Kidney glomerular epithelial cell (primary cell): ENCODE results near the gene SNX14.
"Not testable (repeated sequence)": the region's sequence is repeated elsewhere in the genome, so short reads cannot be mapped to it uniquely, and the experiment has no call there.

ENCODE experiments used
- DNase-seq: peaks from one replicate; lab custom pipeline; 2025; lab: John Stamatoyannopoulos, UW

The SNX14 gene, protein sequence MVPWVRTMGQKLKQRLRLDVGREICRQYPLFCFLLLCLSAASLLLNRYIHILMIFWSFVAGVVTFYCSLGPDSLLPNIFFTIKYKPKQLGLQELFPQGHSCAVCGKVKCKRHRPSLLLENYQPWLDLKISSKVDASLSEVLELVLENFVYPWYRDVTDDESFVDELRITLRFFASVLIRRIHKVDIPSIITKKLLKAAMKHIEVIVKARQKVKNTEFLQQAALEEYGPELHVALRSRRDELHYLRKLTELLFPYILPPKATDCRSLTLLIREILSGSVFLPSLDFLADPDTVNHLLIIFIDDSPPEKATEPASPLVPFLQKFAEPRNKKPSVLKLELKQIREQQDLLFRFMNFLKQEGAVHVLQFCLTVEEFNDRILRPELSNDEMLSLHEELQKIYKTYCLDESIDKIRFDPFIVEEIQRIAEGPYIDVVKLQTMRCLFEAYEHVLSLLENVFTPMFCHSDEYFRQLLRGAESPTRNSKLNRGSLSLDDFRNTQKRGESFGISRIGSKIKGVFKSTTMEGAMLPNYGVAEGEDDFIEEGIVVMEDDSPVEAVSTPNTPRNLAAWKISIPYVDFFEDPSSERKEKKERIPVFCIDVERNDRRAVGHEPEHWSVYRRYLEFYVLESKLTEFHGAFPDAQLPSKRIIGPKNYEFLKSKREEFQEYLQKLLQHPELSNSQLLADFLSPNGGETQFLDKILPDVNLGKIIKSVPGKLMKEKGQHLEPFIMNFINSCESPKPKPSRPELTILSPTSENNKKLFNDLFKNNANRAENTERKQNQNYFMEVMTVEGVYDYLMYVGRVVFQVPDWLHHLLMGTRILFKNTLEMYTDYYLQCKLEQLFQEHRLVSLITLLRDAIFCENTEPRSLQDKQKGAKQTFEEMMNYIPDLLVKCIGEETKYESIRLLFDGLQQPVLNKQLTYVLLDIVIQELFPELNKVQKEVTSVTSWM

DNA sequence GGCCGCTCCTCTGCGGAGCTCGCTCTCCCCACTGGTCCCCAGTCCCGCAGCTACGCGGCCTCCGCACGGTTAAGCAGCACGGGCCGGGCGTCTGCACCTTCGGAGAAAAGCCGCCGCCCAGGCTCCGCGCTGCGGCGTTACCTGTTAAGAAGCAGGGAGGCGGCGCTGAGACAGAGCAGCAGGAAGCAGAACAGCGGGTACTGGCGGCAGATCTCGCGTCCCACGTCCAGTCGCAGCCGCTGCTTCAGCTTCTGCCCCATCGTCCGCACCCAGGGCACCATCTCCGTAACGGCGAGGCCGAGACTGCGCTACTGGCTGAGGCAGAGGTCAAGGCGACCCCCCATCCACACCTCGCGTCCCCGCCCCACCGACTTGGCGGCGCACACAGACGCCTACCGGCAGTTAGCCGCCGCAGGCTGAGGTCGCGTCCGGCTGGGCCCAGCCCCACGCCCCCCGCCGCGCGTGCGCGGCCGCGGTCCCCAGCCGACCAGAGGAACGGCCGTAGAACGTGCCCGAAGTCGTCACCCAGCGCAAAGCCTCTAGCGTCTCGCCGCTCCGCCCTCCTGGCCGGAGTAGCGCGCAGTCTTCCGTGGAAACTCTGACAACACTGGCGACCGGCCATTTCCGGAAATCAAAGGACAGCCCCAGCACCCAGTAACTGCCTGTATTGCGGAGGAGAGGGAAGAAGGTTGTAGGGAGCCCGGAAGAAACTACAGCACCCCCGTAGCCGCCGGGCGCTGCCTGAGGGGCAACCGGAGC is at the start of gene SNX14:
TSS of gene SNX14 (minus strand) at position 421 of the 759 bp plus-strand sequence. CDS start at position 281, 140 bp downstream.
- peak; percentile 92 for DNase-seq

DNA sequence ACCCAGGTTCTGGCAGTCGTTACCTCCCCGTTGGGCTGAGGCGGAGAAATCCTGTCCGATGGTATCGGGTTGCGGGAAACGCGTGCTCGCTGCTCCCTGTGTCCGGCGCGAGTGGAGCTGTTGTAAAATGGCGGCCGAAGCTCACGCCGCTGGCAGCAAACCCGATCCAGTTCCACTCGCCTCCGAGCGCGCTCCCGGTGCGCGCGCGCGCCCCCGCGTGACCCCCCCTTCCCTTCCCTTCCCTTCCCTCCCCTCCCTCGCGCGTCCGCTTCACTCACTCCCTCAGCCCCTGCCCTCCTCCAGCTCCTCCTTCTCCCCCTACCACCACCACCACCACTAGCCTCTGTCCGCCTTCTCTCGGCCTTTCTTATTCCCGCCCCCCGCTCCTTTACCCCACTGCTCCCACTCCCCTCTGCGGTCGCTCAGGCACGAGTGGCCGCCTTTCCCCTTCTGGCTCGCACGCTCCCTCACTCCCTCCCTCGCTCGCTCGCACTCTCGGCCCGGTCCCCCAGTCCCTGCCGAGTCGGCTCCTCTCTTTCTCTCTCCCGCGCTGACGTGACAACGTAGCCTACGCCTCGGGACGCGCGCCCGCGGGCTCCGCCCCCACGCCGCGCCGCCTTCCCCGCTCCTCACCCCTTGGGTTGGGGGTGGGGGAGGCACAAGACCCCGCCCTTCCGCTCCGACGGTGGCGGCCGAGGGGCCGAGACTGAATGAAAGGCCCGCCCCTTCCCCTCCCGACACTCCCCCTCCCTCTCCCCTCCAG is 49.3 kb upstream of the SNX14 start, which contains the start of gene SYNCRIP:
TSS of gene SYNCRIP (minus strand) at position 113 of the 763 bp plus-strand sequence. CDS start 1,447 bp downstream, outside the sequence.
- DNase-seq = peak; percentile 88

DNA sequence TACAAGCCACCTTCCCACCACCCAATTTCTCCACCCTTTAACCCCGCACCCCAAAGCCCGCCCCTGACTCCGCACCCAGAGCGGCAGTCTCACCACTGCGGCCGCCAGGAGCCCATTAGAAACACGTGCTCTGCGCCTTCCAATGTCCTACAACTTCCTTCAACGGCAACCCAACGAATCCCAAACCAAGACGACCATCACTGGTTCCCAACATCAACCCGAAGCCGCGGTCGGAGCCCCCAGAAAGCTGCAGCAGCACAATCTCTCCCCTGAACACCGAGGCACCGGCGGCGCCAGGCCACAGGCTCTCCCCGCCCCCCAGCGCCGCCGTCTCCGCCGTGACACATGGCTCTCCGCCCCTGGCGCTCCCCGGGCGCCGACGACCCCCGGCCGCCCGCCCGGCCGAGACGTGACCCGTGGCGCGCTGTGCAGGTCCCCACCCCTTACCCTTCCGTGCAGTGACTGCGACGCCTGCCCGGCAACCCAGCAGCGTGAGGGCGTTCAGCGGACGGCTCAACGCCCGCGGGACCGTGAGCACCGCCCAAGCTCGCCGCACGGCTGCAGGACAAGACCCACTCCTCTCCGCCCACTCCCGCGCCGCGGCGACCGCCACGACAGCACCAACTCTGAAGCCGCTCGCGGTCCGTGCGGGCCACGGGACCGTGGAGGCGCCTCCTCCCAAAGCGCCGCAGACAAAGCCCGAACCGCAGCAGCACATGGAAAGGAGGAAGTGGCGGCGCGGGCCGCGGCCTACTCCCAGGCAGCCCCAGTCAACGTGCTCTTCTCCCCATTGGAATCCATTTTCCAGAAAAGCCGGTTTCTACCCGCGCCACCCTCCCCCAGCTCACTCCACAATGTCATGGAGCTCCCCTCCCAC is 48.5 kb upstream of the SNX14 start:
- DNase-seq = no peak

DNA sequence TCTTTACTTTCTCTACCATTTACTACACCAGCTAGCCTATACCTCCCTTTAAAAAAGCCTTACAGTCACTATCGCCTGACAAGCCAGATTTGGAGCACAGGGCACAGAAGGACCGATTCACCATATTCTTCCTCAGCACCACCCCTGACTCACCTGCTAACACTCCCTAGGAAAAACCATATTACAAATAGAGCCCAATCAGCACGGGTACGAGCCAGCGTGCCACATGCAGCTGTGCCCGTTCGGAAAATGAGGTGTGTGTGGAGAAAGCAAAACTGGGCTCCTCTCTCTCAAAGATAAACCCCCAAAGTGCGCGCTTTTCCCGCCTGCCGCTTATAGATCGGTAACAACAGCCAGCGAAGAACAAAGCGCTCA is 47.9 kb upstream of the SNX14 start:
- peak; percentile 27 for DNase-seq

DNA sequence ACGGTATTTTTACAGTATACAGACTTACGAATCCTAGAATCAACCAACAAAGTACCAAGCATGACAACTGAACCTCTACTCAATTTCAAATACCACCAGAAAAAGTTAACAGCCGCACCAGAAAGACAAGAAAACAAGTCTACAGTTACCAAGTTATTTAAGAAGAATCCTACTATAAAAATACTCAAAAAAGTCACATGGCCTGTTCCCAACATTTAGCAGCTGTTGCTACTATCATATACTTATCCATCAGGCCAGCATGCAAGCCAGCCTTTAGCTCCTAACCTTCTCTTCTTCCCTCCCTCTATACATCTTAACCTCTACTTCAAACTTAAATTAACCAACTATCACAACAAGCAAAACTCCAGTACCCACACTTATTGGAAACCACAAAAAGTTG is 47.2 kb upstream of the SNX14 start:
- DNase-seq = no peak

DNA sequence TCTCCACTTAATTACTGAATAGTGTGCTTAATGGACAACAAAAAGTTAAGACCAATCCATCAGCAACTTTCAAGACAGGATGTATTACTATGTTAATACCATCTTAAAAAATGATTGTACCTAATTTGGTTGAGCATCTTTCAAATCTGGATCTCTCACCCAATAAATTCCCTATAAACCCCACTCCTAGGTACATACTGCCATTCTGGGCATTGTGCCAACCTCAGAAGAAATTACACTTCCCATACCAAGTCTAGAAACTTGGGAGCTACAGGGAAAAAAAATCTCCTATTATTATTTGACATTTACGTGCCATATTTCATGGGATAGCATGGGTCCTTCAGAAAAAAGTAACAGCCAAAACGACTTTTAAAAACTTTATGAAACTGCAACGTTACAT is 43.9 kb upstream of the SNX14 start:
- no peak for DNase-seq

DNA sequence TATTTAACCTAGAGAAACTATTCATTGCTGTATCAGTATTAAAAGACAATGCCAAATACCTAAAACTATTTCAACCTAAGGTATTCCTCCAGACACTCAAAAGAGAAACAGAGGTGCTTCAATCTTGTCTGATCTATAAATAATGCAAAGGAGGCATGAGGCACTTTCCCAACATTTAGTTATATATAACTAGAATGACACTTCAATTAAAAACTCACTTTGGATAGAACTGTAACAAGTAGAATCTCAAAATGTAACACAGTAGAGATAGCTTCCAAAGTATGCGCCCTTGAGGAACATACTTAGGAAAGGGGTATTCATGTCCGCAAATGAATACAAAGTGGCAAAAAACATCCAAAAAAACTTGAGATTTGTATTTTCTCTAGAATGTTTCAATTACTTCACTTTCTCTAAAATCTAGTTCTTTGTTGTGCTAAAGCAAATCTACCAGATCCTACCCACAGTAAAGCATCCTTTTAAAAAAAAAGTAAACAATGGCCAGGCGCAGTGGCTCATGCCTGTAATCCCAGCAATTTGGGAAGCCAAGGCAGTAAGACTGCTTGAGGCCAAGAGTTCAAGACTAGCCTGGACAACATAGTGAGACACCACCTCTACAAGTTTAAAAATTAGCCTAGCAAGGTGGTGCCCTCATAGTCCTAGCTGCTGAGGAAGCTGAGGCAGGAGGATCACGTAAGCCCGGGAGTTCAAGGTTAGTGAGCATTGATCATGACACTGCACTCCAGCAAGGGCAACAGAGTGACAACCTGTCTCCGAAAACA is 38.7 kb upstream of the SNX14 start:
- no peak for DNase-seq

DNA sequence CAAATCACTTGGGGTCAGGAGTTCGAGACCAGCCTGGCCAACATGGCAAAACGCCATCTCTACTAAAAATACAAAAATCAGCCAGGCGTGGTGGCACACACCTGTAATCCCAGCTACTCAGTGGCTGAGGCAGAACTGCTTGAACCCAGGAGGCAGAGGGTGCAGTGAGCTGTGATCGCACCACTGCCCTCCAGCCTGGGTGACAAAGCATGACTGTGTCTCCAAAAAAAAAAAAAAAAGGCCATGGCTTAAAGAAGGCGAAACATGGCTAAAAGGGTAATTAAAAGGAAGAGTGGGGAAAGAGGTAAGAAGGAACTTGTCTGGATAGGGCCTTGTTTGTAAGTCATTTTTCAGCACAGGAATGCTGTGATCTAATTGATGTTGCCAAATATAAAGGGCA is 37.5 kb upstream of the SNX14 start:
- DNase-seq = not testable (repeated sequence)

DNA sequence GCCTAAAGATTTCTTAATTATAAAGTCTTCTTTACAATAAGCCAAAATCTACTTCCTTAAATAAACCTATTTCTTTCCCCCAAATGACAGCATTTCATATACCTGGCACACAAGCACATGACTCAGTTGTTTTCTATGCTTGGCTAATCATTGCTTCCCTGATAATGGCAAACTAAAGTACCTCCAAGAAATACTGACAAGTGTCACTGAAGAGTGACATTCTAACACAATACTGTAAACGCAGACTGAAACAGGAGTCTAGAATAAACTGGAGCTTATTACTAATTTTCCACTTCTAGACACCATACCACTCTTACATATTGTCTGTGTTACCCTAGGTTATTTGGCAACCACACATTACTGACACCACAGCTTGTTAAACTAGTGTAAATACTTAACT is 34.7 kb upstream of the SNX14 start:
- DNase-seq = no peak

DNA sequence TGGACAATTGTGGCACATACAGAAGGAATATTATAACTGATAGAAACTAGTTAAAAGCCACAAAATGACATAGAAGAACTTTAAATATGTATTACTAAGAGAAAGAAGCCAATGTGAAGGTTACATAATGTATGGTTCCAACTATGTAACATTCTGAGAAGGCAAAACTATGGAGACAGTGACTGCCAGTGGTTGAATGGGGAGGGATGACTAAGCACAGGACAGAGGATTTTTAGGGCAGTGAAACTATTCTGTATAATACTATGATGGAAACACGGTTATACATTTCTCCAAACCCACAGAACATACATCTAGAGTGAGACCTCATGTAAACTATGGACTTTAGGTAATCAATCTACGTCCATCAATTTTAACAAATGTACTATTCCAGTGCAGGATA is 26.6 kb upstream of the SNX14 start:
- DNase-seq = no peak

DNA sequence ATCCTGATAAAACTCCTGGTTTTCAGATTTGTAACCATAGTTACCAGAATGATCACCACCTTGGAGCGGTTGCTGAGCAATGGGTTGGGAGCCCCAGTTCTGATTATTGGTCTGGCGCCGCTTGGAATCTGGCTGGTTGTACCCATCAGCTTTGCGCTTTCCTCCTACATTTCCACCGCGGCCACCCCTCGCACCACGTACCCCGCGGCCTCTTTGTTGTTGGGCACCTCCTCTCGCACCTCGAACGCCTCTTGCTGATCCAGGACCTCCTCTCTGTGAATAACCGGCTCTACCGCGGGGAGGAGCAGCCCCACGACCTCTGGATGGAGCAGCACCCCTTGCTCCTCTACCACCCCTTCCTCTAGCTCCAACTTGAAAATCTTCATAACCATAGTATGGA is 21.1 kb upstream of the SNX14 start:
- DNase-seq = no peak

DNA sequence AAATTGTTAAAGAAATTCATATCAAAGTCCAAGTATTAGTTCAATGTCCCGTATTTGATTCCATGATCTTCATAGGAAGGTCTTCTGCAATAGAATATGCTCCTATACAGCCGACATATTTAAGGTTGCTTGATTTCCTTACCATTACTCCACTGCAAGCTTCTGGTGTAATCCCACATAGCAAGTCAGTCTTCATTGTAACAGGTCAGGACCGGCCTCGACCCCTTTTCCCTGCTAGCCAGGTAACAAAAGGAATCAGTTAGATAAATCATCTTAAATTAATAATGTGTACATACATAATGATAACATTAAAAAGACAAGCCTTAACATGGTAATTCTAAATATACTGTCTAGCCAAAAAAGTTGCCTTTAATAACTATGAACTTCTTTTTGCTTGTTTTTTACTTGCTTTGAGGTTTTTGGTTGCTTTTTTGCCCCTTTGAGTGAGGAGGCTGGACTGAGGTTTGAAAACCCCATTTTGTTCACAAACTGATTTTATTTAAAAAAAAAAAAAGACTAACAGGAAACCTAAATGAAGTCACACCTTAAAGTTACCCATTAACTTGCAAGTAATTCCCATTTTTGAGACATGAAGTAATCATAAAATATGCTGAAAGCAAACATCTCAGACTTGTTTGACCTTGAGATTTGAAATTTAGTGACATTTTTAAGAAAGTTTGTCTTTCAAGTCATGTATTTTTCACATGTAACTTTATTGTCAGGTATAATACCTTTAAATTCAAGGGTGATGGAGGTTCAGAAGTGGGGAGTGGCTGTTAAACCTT is 19.2 kb upstream of the SNX14 start:
- DNase-seq = peak; percentile 77

DNA sequence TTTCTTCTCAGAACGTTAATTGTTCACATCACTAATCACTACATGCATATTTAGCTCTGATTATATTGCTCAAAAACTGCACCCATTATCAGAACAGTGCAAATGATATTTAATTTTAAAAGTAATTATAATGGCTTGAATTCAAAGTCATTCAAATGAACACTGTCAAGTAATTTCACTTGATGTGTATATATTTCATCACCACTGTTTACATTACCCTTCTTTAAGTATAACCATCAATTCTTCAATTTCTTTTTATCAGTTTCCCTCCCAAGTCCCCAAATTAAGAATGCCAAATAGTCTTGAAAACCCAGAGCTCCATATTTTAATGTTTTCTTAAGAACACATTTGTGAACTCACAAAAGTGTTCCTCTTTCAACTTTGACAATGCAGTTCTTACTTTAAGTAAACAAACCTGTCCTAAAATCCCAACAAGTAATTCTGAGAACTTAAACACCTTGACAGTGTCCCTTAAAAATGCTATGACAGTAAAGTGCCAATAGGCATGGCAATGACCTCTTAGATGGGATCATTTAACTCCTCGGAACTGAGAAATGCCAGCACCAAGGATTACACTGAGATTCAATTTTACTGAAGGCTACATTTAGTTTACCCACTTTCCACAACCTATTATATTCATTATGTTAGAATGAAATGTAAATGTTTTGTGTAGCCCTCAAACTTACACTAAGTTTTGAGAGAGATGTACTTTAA is 16.7 kb upstream of the SNX14 start:
- no peak for DNase-seq

DNA sequence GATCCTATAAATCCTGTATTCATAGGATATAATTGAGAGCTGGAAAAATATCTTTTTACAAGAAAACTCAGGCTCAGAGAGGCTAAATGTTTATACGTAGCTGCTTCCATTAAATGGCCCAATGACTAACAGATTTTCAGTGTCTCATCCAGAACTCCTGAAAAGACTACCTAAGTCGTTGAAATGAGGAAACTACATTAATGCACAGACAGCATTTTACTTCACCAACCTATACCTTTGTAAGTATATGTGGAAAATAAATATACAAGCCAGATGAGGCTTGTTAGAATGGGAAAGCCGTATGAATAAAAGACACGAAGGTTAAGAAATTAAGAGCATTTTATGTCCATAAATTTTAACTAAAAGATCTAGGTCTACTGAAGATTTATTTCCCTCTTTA is 8.4 kb upstream of the SNX14 start:
- no peak for DNase-seq

DNA sequence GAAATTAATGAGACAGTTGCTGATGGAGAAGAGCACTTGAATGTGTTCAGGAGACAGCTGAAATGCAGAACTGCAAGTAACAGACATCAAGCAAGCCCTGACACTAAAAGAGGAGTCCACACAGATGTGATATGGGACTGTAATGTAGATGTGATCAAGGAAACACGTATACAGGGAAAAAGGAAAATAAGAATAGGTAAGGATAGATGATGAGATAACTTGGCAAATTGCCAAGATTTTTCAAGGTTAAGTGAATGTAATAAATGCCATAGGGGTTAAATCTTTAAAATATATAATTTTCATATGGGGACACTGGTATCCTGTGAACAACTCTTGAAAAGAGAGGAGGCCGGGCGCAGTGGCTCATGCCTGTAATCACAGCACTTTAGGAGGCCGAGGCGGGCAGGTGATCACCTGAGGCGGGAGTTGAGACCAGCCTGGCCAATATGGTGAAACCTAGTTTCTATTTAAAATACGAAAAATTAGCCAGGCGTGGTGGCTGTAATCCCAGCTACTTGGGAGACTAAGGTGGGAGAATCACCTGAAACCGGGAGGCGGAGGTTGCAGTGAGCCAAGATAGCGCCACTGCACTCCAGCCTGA is 7.2 kb upstream of the SNX14 start:
- DNase-seq = peak; percentile 8

DNA sequence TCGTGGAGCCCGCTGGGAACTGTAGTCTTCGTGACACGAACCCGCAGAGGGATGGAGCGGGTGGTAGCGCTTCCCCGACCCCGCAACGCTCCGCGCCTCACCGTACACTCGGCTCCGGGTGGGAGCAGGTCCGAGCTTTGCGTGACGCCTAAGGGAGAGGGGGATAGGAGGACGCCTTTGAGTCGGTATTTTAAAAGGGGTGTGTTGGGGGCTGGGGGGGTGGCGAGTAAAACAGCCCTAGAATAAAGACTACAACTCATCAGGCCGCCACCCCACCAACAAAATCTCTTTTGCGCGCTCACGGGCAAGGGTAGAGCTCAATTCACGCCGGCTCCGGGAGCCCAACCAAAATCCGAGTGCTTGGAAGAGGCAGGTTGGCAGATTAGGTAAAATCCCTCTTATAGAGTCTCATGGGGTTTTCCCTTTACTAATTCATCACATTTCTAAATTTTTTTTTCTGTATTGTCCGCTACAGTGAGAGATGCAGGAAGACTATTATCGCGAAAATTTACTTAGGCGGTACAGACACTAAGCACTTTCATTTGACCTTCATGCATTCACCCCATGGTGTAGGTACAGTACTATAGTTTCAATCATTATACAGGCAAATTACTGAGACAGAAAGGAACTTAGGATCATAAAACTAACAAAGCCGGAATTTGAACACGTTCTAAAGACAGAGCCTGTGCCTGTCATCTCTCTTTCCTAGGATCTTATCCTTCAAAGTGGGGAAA is 706 bp upstream of the SNX14 start:
- peak; percentile 20 for DNase-seq

DNA sequence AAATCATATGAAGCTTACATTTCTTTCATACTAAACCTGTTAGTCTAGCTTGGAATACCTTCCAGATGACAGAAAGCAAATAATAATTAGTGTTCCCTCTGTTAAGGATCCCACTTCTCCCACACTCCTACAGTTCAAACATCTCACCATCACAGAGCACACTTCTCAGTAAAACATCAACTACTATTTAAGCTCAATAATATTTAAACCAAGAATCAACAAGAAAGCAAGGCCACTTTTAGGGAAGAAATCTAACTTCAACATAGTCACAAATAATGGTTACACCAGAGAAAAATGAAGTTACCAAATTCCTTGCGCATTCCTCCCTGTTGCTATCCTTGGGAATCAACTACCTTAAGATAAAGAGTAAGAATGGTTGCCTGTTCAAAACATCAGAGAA is 1.6 kb downstream of the SNX14 start:
- no peak for DNase-seq
